T-cell (primary cell): Measurements from ENCODE around the gene BICC1. TPM values are rescaled to one million over a fixed set of nuclear protein-coding genes. Genes with fewer than 3 reads are reported as not detected.

ENCODE experiments used
- ATAC-seq, 4 experiments: fragments of 200-7000 bp in 3 of 4; fragments of 150-1000 bp in 1 of 4; cut with Tn5 transposase; replicated peaks in 1 of 4; 1 replicate in 3 of 4; 2 replicates in 1 of 4; pipeline ENCODE4 v1.10.0; 2021; ENCODE audit warnings: moderate library complexity in 3 of 4, mild to moderate bottlenecking in 2 of 4, moderate number of reproducible peaks in 1 of 4
- CTCF ChIA-PET, 2 donors: fragments of 300-600 bp; sonication (Branson Sonifier 250); formaldehyde crosslinking; loops; one replicate each; lab custom pipeline; 2022; ENCODE audit warnings: antibody characterized with exemption in 2 of 2; lab: Charles Lee
- POLR2A ChIA-PET, 2 donors: fragments of 300-600 bp; sonication (Branson Sonifier 250); formaldehyde crosslinking; loops; one replicate each; lab custom pipeline; 2022; ENCODE audit warnings: antibody characterized with exemption in 2 of 2; lab: Charles Lee
- DNase-seq, 35 experiments: peaks; one replicate each; pipeline versions ENCODE4 v3.0.0 to v3.0.0-alpha.2; 2013 to 2023
- H3K27ac ChIP-seq: one replicate; pipeline ENCODE4 v1.5.1; 2013; ENCODE audit warnings: low read length
- H3K27me3 ChIP-seq, 2 experiments: replicated peaks in 1 of 2; 1 replicate in 1 of 2; 2 replicates in 1 of 2; pipeline versions ENCODE4 v1.6.1 to v1.7.0; 2013; ENCODE audit warnings: low read length in 1 of 2, mixed read lengths in 1 of 2; ENCODE audit not compliant: control insufficient read depth in 2 of 2, insufficient read depth in 2 of 2; ENCODE audit errors: extremely low read depth in 1 of 2
- H3K36me3 ChIP-seq, 2 donors: 1 replicate in 1 of 2; 2 replicates in 1 of 2; pipeline versions ENCODE4 v1.6.1 to v1.7.0; 2013; ENCODE audit warnings: low read length in 1 of 2; ENCODE audit not compliant: control insufficient read depth in 2 of 2, insufficient read depth in 1 of 2; ENCODE audit errors: extremely low read depth in 1 of 2
- H3K4me1 ChIP-seq, 2 experiments: 1 replicate in 1 of 2; 2 replicates in 1 of 2; pipeline versions ENCODE4 v1.6.1 to v1.7.0; 2013; ENCODE audit warnings: low read length in 2 of 2, mixed read lengths in 1 of 2; ENCODE audit not compliant: insufficient read depth in 2 of 2, control insufficient read depth in 1 of 2; ENCODE audit errors: extremely low read depth in 1 of 2
- H3K4me3 ChIP-seq, 2 donors: 1 replicate in 1 of 2; 2 replicates in 1 of 2; pipeline versions ENCODE4 v1.5.1 to v1.7.0; 2013; ENCODE audit warnings: mild to moderate bottlenecking in 2 of 2, low read length in 1 of 2, moderate library complexity in 1 of 2; ENCODE audit not compliant: control insufficient read depth in 1 of 2; ENCODE audit errors: extremely low read depth in 1 of 2
- H3K9me3 ChIP-seq: 2 replicates; pipeline ENCODE4 v1.7.0; 2013
- H3K27ac Mint-ChIP-seq, 2 donors: one replicate each; pipeline ENCODE4 v1.8.0; 2020 to 2021; ENCODE audit warnings: mild to moderate bottlenecking in 2 of 2, mixed read lengths in 2 of 2
- H3K27me3 Mint-ChIP-seq, 2 donors: one replicate each; pipeline ENCODE4 v1.8.0; 2021 to 2022; ENCODE audit warnings: mixed read lengths in 2 of 2
- H3K36me3 Mint-ChIP-seq: one replicate; pipeline ENCODE4 v1.8.0; 2021; ENCODE audit warnings: mixed read lengths
- H3K4me1 Mint-ChIP-seq, 3 donors: one replicate each; pipeline ENCODE4 v1.8.0; 2020 to 2022; ENCODE audit warnings: mixed read lengths in 3 of 3, mild to moderate bottlenecking in 1 of 3
- H3K4me3 Mint-ChIP-seq, 3 donors: one replicate each; pipeline ENCODE4 v1.8.0; 2020 to 2022; ENCODE audit warnings: mild to moderate bottlenecking in 3 of 3, mixed read lengths in 3 of 3, moderate library complexity in 3 of 3
- H3K9me3 Mint-ChIP-seq, 3 donors: one replicate each; pipeline ENCODE4 v1.8.0; 2020 to 2022; ENCODE audit warnings: mixed read lengths in 3 of 3
- WGBS: methylation state at CpG from one replicate; pipeline ENCODE4 v1.1.5; 2013; ENCODE audit warnings: missing lambda C conversion rate; ENCODE audit not compliant: insufficient coverage; 5-methylcytosine and 5-hydroxymethylcytosine counted together
- total RNA-seq, 35 experiments: library from RNA in 6 of 35; stranded (reverse) in 6 of 35; fragments of 120-200 nt in 1 of 35; gene quantifications; one replicate each; pipeline versions ENCODE4 v1.2.1 to v1.2.4 and lab custom pipeline; 2013 to 2026

BICC1 gene
- total RNA-seq, 5 donors from 2014 or later (not counting 1 experiment from before 2014, with no cell fraction given): 0.06 to 0.09 (median 0.07) TPM; not detected in 2

- H3K36me3 ChIP-seq: no peaks in the 10 kb centered on the region
- WGBS: 60% methylated on average over 1 of the region's 1 CpG
- Mint-ChIP-seq H3K27me3 (no peaks in the 10 kb centered on the region), H3K36me3 (no peaks in the 10 kb centered on the region), H3K9me3 (peaks cover 0 to 4% (median 0%) of the 10 kb centered on the region in 3 donors), H3K4me1 (no peaks in the 10 kb centered on the region), H3K4me3 (no peak overlapping the region), H3K27ac (no peak overlapping the region)
- ChIA-PET CTCF (no interaction called here), POLR2A (no interaction called here)
- DNase-seq (no peak), ATAC-seq (no peak)
- no peaks in the 10 kb centered on the region for H3K9me3 ChIP-seq
- H3K4me1 ChIP-seq: no peaks in the 10 kb centered on the region
- H3K4me3 ChIP-seq: no peak overlapping the region
- H3K27me3 ChIP-seq: no peaks in the 10 kb centered on the region
- H3K27ac ChIP-seq: no peak overlapping the region
Measured at GRCh38 chr10:58651742-58652141, 139.1 kb downstream of the BICC1 start.

GRCh38 chr10:58653139-58653538 is 140.5 kb downstream of the BICC1 start:
- H3K27ac Mint-ChIP-seq: no peak overlapping the region
- no peaks in the 10 kb centered on the region for H3K27me3 Mint-ChIP-seq
- no peak overlapping the region for H3K27ac ChIP-seq
- H3K4me3 ChIP-seq: no peak overlapping the region
- H3K4me1 Mint-ChIP-seq: no peaks in the 10 kb centered on the region
- CTCF ChIA-PET: interaction anchor here in 1 of 2 donors (0.6 kb wide), 1 partner anchor 12 kb away, joined by 3 read pairs; no protein-coding TSS in a partner anchor
- no peaks in the 10 kb centered on the region for H3K36me3 Mint-ChIP-seq
- peaks cover 0 to 4% (median 0%) of the 10 kb centered on the region in 3 donors for H3K9me3 Mint-ChIP-seq
- POLR2A ChIA-PET: no interaction called here
- no peaks in the 10 kb centered on the region for H3K9me3 ChIP-seq
- DNase-seq (no peak), ATAC-seq (no peak)
- H3K4me1 ChIP-seq: no peaks in the 10 kb centered on the region
- no peak overlapping the region for H3K4me3 Mint-ChIP-seq
- no peaks in the 10 kb centered on the region for H3K36me3 ChIP-seq
- no peaks in the 10 kb centered on the region for H3K27me3 ChIP-seq

- no peak for ATAC-seq
- Histone ChIP-seq H3K27me3 (no peaks in the 10 kb centered on the region), H3K4me1 (no peaks in the 10 kb centered on the region), H3K4me3 (no peak overlapping the region), H3K9me3 (no peaks in the 10 kb centered on the region), H3K36me3 (no peaks in the 10 kb centered on the region), H3K27ac (no peak overlapping the region)
- WGBS: 32% methylated on average over 4 of the region's 5 CpGs
- peaks cover 0 to 3% of the 10 kb centered on the region in 2 donors for H3K27me3 Mint-ChIP-seq
- H3K9me3 Mint-ChIP-seq: peaks cover 12 to 20% (median 15%) of the 10 kb centered on the region in 3 donors
- no peak overlapping the region for H3K4me3 Mint-ChIP-seq
- POLR2A ChIA-PET: no interaction called here
- CTCF ChIA-PET: interaction anchor here in 1 of 2 donors (0.6 kb wide), 2 partner anchors 39 to 88 kb away, joined by 4 to 5 read pairs; no protein-coding TSS in a partner anchor
- no peak overlapping the region for H3K27ac Mint-ChIP-seq
- no peaks in the 10 kb centered on the region for H3K36me3 Mint-ChIP-seq
- H3K4me1 Mint-ChIP-seq: peaks cover 7 to 9% (median 9%) of the 10 kb centered on the region in 3 donors
- no peak for DNase-seq
Measured at GRCh38 chr10:58660575-58661255, 148.0 kb downstream of the BICC1 start.

- no CpG with 5 or more reads among the region's 1 CpG for WGBS
- H3K4me1 ChIP-seq: no peaks in the 10 kb centered on the region
- DNase-seq: no peak
- ChIA-PET CTCF (no interaction called here), POLR2A (no interaction called here)
- Mint-ChIP-seq H3K4me3 (no peak overlapping the region), H3K27ac (no peak overlapping the region), H3K4me1 (peaks cover 7 to 16% (median 15%) of the 10 kb centered on the region in 3 donors), H3K36me3 (no peaks in the 10 kb centered on the region), H3K27me3 (peaks cover 0 to 3% of the 10 kb centered on the region in 2 donors), H3K9me3 (peaks cover 12 to 20% (median 15%) of the 10 kb centered on the region in 3 donors)
- no peak overlapping the region for H3K27ac ChIP-seq
- no peak for ATAC-seq
- no peak overlapping the region for H3K4me3 ChIP-seq
- no peaks in the 10 kb centered on the region for H3K9me3 ChIP-seq
- H3K27me3 ChIP-seq: no peaks in the 10 kb centered on the region
- no peaks in the 10 kb centered on the region for H3K36me3 ChIP-seq
Measured at GRCh38 chr10:58661336-58661735, 148.7 kb downstream of the BICC1 start.

- Histone ChIP-seq H3K4me3 (no peak overlapping the region), H3K27ac (no peak overlapping the region), H3K36me3 (no peaks in the 10 kb centered on the region), H3K27me3 (no peaks in the 10 kb centered on the region), H3K9me3 (no peaks in the 10 kb centered on the region), H3K4me1 (no peaks in the 10 kb centered on the region)
- no peak overlapping the region for H3K4me3 Mint-ChIP-seq
- H3K27me3 Mint-ChIP-seq: peaks cover 0 to 3% of the 10 kb centered on the region in 2 donors
- H3K27ac Mint-ChIP-seq: no peak overlapping the region
- no peak for ATAC-seq
- no CpG with 5 or more reads among the region's 2 CpGs for WGBS
- ChIA-PET POLR2A (no interaction called here), CTCF (no interaction called here)
- H3K4me1 Mint-ChIP-seq: peaks cover 7 to 21% (median 19%) of the 10 kb centered on the region in 3 donors
- H3K9me3 Mint-ChIP-seq: peaks cover 12 to 20% (median 15%) of the 10 kb centered on the region in 3 donors
- H3K36me3 Mint-ChIP-seq: no peaks in the 10 kb centered on the region
- DNase-seq: no peak
Measured at GRCh38 chr10:58661902-58662301, 149.2 kb downstream of the BICC1 start.

- POLR2A ChIA-PET: no interaction called here
- Histone ChIP-seq H3K9me3 (no peaks in the 10 kb centered on the region), H3K4me3 (no peak overlapping the region), H3K27me3 (no peaks in the 10 kb centered on the region), H3K4me1 (no peaks in the 10 kb centered on the region), H3K36me3 (no peaks in the 10 kb centered on the region), H3K27ac (no peak overlapping the region)
- no peak overlapping the region for H3K27ac Mint-ChIP-seq
- DNase-seq (no peak), ATAC-seq (no peak)
- WGBS: no CpG with 5 or more reads among the region's 4 CpGs
- H3K27me3 Mint-ChIP-seq: peaks cover 0 to 3% of the 10 kb centered on the region in 2 donors
- CTCF ChIA-PET: no interaction called here
- H3K4me1 Mint-ChIP-seq: peaks cover 7 to 21% (median 19%) of the 10 kb centered on the region in 3 donors
- peaks cover 12 to 20% (median 15%) of the 10 kb centered on the region in 3 donors for H3K9me3 Mint-ChIP-seq
- H3K36me3 Mint-ChIP-seq: no peaks in the 10 kb centered on the region
- no peak overlapping the region for H3K4me3 Mint-ChIP-seq
Measured at GRCh38 chr10:58662314-58662713, 149.6 kb downstream of the BICC1 start.
